Measurements from ENCODE around the gene CDH22. TPM values are rescaled to one million over a fixed set of nuclear protein-coding genes. Genes with fewer than 3 reads are reported as not detected.

CDH22 gene
- total and polyA plus RNA-seq, 2 donors from 2014 or later = 0.19 to 1.6 TPM

- Histone ChIP-seq H3K4me1 (ENCODE audit: control insufficient read depth in 2 of 3, insufficient read depth in 2 of 3, low read depth in 1 of 3, low read length in 3 of 3) (no peaks in the 10 kb centered on the region), H3K9ac (ENCODE audit: low read length in 3 of 3) (no peak overlapping the region), H3K9me3 (ENCODE audit: control insufficient read depth in 2 of 3, insufficient read depth in 1 of 3, low read length in 3 of 3) (no peaks in the 10 kb centered on the region), H3K36me3 (ENCODE audit: control insufficient read depth in 2 of 3, insufficient read depth in 3 of 3, low read length in 3 of 3) (no peaks in the 10 kb centered on the region), H3K27ac (ENCODE audit: low read depth in 2 of 2, low read length in 2 of 2) (no peak overlapping the region), H3K27me3 (ENCODE audit: control insufficient read depth, insufficient read depth, low read length) (peaks cover 2% of the 10 kb centered on the region), H3K4me3 (ENCODE audit: low read length in 3 of 3) (no peak overlapping the region)
- FAIRE-seq (no peak), DNase-seq (peak in 1 of 5 donors; percentile 59)
- TF ChIP-seq, protein P1, sequence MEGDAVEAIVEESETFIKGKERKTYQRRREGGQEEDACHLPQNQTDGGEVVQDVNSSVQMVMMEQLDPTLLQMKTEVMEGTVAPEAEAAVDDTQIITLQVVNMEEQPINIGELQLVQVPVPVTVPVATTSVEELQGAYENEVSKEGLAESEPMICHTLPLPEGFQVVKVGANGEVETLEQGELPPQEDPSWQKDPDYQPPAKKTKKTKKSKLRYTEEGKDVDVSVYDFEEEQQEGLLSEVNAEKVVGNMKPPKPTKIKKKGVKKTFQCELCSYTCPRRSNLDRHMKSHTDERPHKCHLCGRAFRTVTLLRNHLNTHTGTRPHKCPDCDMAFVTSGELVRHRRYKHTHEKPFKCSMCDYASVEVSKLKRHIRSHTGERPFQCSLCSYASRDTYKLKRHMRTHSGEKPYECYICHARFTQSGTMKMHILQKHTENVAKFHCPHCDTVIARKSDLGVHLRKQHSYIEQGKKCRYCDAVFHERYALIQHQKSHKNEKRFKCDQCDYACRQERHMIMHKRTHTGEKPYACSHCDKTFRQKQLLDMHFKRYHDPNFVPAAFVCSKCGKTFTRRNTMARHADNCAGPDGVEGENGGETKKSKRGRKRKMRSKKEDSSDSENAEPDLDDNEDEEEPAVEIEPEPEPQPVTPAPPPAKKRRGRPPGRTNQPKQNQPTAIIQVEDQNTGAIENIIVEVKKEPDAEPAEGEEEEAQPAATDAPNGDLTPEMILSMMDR (IDR thresholded peaks at IDR 0.05; ENCODE audit: borderline replicate concordance, extremely low read depth, insufficient read depth) = no peak
- intact Hi-C loops (cut with DNase I) = no loop called here
These were observed 11.6 kb downstream of the CDH22 start for GRCh38 chr20:46296526-46297250.

- DNase-seq (peak; percentile 2 to 91 (median 74)), FAIRE-seq (no peak)
- intact Hi-C loops (cut with DNase I) = no loop called here
- Histone ChIP-seq H3K4me3 (ENCODE audit: low read length in 3 of 3) (no peak overlapping the region), H3K27ac (ENCODE audit: low read depth in 2 of 2, low read length in 2 of 2) (no peak overlapping the region), H3K27me3 (ENCODE audit: control insufficient read depth, insufficient read depth, low read length) (no peaks in the 10 kb centered on the region), H3K9me3 (ENCODE audit: control insufficient read depth in 2 of 3, insufficient read depth in 1 of 3, low read length in 3 of 3) (no peaks in the 10 kb centered on the region), H3K4me1 (ENCODE audit: control insufficient read depth in 2 of 3, insufficient read depth in 2 of 3, low read depth in 1 of 3, low read length in 3 of 3) (no peaks in the 10 kb centered on the region), H3K36me3 (ENCODE audit: control insufficient read depth in 2 of 3, insufficient read depth in 3 of 3, low read length in 3 of 3) (no peaks in the 10 kb centered on the region), H3K9ac (ENCODE audit: low read length in 3 of 3) (no peak overlapping the region)
- TF ChIP-seq, protein P1 (IDR thresholded peaks at IDR 0.05; ENCODE audit: borderline replicate concordance, extremely low read depth, insufficient read depth) = no peak
These were observed 15.2 kb downstream of the CDH22 start for GRCh38 chr20:46293084-46293483.

GRCh38 chr20:46291401-46291800, 16.9 kb downstream of the CDH22 start:
- H3K36me3 ChIP-seq (ENCODE audit: control insufficient read depth in 2 of 3, insufficient read depth in 3 of 3, low read length in 3 of 3) = no peaks in the 10 kb centered on the region
- H3K4me1 ChIP-seq (ENCODE audit: control insufficient read depth in 2 of 3, insufficient read depth in 2 of 3, low read depth in 1 of 3, low read length in 3 of 3) = no peaks in the 10 kb centered on the region
- no peak overlapping the region for H3K4me3 ChIP-seq (ENCODE audit: low read length in 3 of 3)
- TF ChIP-seq, protein P1 (IDR thresholded peaks at IDR 0.05; ENCODE audit: borderline replicate concordance, extremely low read depth, insufficient read depth) = no peak
- no peak overlapping the region for H3K9ac ChIP-seq (ENCODE audit: low read length in 3 of 3)
- H3K27ac ChIP-seq (ENCODE audit: low read depth in 2 of 2, low read length in 2 of 2) = no peak overlapping the region
- DNase-seq (peak in 1 of 5 donors; percentile 34), FAIRE-seq (no peak)
- peaks cover 5% of the 10 kb centered on the region for H3K27me3 ChIP-seq (ENCODE audit: control insufficient read depth, insufficient read depth, low read length)
- intact Hi-C loops (cut with DNase I) = no loop called here
- H3K9me3 ChIP-seq (ENCODE audit: control insufficient read depth in 2 of 3, insufficient read depth in 1 of 3, low read length in 3 of 3) = no peaks in the 10 kb centered on the region
